RWPE2 (cell line): ENCODE measurements around the gene ADM2.
"Not testable (repeated sequence)": the region's sequence is repeated elsewhere in the genome, so short reads cannot be mapped to it uniquely, and the experiment has no call there.

Experiments
- ATAC-seq: fragments of 200-7000 bp; cut with Tn5 transposase; 3 replicates; pipeline ENCODE4 v1.9.1; 2021; ENCODE audit warnings: low read depth
- DNase-seq: peaks from one replicate; pipeline ENCODE4 v3.0.0-alpha.2; 2020; ENCODE audit warnings: low spot score
- H3K27ac ChIP-seq: fragments of 450-650 bp; 2 replicates; pipeline ENCODE4 v1.5.1; 2017; ENCODE audit warnings: mild to moderate bottlenecking; ENCODE audit not compliant: poor library complexity, severe bottlenecking
- H3K27me3 ChIP-seq: fragments of 250-450 bp; sonication (Bioruptor Pico); 2 replicates; pipeline ENCODE4 v1.5.1; 2021; ENCODE audit warnings: mild to moderate bottlenecking, moderate library complexity; ENCODE audit not compliant: insufficient read depth, poor library complexity, severe bottlenecking
- H3K36me3 ChIP-seq: fragments of 250-450 bp; sonication (Bioruptor Pico); 2 replicates; pipeline ENCODE4 v1.5.1; 2020; ENCODE audit warnings: low read depth, mild to moderate bottlenecking, moderate library complexity
- H3K4me1 ChIP-seq: fragments of 250-450 bp; sonication (Bioruptor Pico); 2 replicates; pipeline ENCODE4 v1.5.1; 2021; ENCODE audit warnings: mild to moderate bottlenecking, moderate library complexity; ENCODE audit not compliant: insufficient read depth, poor library complexity, severe bottlenecking
- H3K4me3 ChIP-seq: fragments of 250-450 bp; sonication (Bioruptor Pico); 2 replicates; pipeline ENCODE4 v1.5.1; 2021; ENCODE audit warnings: mild to moderate bottlenecking, moderate library complexity; ENCODE audit not compliant: severe bottlenecking
- H3K9me3 ChIP-seq: fragments of 250-450 bp; sonication (Bioruptor Pico); 2 replicates; pipeline ENCODE4 v1.5.1; 2021; ENCODE audit warnings: mild to moderate bottlenecking, moderate library complexity; ENCODE audit not compliant: severe bottlenecking
- TF ChIP-seq, protein P1 (sequence below): fragments of 450-650 bp; IDR thresholded peaks from one replicate; pipeline ENCODE4 v1.5.1; 2017; ENCODE audit warnings: mild to moderate bottlenecking, moderate library complexity; ENCODE audit not compliant: poor library complexity, severe bottlenecking

ADM2 gene, protein sequence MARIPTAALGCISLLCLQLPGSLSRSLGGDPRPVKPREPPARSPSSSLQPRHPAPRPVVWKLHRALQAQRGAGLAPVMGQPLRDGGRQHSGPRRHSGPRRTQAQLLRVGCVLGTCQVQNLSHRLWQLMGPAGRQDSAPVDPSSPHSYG

GRCh38 chr22:50481440-50482106, at the start of gene ADM2:
Gene ADM2 (plus strand): TSS chr22:50481543. CDS start chr22:50481848, 305 bp downstream.
- H3K27ac ChIP-seq = no peak within 1 kb of the TSS
- peaks cover 6% of the 10 kb centered on the region for H3K27me3 ChIP-seq
- DNase-seq (no peak), ATAC-seq (peak; percentile 36; the same call in 2 of the 3 replicates)
- TF ChIP-seq, protein P1, sequence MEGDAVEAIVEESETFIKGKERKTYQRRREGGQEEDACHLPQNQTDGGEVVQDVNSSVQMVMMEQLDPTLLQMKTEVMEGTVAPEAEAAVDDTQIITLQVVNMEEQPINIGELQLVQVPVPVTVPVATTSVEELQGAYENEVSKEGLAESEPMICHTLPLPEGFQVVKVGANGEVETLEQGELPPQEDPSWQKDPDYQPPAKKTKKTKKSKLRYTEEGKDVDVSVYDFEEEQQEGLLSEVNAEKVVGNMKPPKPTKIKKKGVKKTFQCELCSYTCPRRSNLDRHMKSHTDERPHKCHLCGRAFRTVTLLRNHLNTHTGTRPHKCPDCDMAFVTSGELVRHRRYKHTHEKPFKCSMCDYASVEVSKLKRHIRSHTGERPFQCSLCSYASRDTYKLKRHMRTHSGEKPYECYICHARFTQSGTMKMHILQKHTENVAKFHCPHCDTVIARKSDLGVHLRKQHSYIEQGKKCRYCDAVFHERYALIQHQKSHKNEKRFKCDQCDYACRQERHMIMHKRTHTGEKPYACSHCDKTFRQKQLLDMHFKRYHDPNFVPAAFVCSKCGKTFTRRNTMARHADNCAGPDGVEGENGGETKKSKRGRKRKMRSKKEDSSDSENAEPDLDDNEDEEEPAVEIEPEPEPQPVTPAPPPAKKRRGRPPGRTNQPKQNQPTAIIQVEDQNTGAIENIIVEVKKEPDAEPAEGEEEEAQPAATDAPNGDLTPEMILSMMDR = no peak
- H3K4me1 ChIP-seq = peaks cover 9% of the 10 kb centered on the region
- no peaks in the 10 kb centered on the region for H3K36me3 ChIP-seq
- peak within 1 kb of the TSS; percentile 75 for H3K4me3 ChIP-seq
- H3K9me3 ChIP-seq = no peaks in the 10 kb centered on the region

DNA sequence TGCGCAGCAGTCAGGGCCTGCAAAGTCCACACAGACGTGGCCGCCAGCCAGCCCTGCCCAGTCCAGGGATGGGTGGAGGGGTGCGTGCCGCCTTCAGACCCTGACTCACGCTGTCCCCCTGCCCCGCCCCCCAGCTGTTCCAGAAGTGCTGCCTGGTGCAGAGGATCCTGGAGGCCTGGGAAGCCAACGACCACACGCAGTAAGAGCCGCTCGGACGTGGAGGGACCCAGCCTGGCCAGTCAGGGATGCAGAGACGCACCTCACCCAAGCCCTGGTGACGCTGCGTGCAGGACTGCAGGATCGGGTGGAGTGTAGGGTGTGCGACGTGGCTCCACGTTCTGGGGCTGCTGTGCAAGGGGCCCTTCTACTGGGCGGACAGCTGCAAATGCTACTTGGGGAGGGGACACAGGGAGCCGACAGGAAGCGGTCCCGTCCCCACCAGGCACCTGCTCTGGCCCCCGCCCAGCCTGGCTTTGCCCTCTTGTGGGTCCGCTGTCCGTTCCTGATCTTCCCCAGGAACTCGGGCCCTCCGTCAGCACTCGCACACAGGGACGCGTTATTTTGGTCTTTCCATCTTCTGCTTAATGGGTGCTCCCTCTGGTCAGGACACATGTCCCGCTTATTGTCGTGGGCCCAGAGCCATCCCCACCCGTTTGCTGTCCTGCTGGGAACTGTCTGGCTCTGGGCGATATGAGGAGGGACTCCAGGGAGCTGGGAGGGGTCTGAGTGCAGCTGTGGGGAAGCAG, 49.0 kb upstream of the ADM2 start:
- no peaks in the 10 kb centered on the region for H3K9me3 ChIP-seq
- no peak for ATAC-seq
- H3K36me3 ChIP-seq = peaks cover 58% of the 10 kb centered on the region
- peak; percentile 61 for DNase-seq
- H3K27me3 ChIP-seq = no peaks in the 10 kb centered on the region
- no peaks in the 10 kb centered on the region for H3K4me1 ChIP-seq
- TF ChIP-seq, protein P1 = no peak
- H3K4me3 ChIP-seq = no peak overlapping the region
- no peak overlapping the region for H3K27ac ChIP-seq

GRCh38 chr22:50432877-50433510, 48.3 kb upstream of the ADM2 start:
- not testable (repeated sequence) for ATAC-seq, H3K4me1 ChIP-seq, H3K27ac ChIP-seq, H3K4me3 ChIP-seq, H3K9me3 ChIP-seq, H3K27me3 ChIP-seq
- H3K36me3 ChIP-seq = peaks cover 56% of the 10 kb centered on the region
- DNase-seq = peak; percentile 52

- DNase-seq (peak; percentile 55), ATAC-seq (no peak)
- Histone ChIP-seq H3K27ac (no peak overlapping the region), H3K4me1 (no peaks in the 10 kb centered on the region), H3K27me3 (no peaks in the 10 kb centered on the region), H3K36me3 (peaks cover 53% of the 10 kb centered on the region), H3K4me3 (no peak overlapping the region), H3K9me3 (no peaks in the 10 kb centered on the region)
- TF ChIP-seq, protein P1 = no peak
Observed at GRCh38 chr22:50434849-50435248, 46.5 kb upstream of the ADM2 start.

DNA sequence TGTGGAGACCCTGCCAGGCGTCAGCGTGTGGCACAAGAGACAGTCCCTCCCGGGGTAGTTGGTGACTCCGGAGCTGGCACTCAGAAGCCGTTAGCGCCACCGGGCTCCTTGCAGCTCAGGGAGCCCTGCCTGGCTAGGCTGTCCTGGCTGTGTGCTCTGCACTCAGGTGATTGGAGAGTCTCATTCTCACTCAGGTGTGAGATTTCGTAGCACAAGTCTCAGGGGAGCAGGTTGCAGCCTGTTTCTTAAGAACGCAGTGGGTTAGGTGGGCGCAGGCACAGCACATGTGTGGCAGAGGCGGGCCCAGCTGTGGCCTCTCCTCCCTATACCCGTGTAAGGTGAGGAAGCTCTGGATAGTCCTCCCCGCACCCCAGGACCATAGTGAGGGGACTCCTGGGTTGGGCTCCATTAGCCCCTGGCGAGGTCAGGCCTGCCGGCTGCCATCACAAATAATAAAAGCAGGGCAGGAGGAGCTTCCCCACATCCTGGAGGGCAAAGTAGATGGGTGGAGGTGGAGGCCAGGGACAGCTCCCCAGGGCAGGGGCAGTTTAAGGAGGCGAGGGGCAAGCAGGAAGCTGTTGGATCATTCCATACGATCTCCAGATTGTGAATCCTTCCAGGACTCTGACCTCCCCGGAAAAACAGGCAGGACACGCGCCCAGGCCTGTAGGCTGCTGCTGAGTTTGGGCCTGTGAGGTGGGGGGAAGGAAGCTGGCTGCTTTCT, 45.9 kb upstream of the ADM2 start:
- peaks cover 53% of the 10 kb centered on the region for H3K36me3 ChIP-seq
- H3K27me3 ChIP-seq = no peaks in the 10 kb centered on the region
- peak; percentile 49 for ATAC-seq
- no peak overlapping the region for H3K4me3 ChIP-seq
- DNase-seq = peak; percentile 51
- TF ChIP-seq, protein P1 = no peak
- H3K9me3 ChIP-seq = no peaks in the 10 kb centered on the region
- no peaks in the 10 kb centered on the region for H3K4me1 ChIP-seq
- peak overlapping the region; percentile 28 for H3K27ac ChIP-seq
